ENCODE data around the gene CDH4.
"Not testable (repeated sequence)": the region's sequence is repeated elsewhere in the genome, so short reads cannot be mapped to it uniquely, and the experiment has no call there.

Gene CDH4

DNA sequence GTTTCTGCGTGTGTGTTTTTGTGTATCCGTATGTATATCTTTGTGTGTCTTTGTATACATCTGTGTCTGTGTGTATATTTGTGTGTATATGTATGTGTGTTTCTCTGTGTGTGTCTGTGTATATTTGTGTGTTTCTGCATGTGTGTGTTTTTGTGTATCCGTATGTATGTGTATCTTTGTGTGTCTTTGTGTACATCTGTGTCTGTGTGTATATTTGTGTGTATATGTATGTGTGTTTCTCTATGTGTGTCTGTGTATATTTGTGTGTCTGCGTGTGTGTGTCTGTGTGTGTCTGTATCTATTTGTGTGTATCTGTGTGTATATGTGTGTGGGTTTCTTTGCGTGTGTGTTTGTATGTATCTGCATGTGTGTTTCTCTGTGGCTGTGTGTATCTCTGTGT lies 192.6 kb downstream of the CDH4 start:
- DNase-seq = no peak

DNA sequence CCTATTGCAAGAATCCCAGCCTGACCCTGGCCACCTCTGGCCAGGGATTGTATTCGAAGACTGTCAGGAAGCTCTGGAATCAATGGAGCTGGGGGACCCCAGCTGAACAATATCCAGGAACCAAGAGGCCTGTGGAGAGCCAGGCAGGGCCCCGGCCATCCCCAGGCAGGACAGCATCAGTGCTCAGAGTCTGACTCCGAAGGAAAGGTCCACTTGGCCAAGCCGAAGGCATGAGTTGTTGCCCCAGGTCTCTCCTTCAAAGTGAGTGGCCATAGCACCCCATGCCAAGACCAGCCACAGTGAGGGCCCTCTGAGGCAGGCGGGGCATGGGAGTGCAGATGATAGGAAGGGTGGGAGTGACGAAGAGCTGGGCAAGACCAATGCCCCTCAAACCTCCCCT lies 193.1 kb downstream of the CDH4 start:
- no peak for DNase-seq

DNA sequence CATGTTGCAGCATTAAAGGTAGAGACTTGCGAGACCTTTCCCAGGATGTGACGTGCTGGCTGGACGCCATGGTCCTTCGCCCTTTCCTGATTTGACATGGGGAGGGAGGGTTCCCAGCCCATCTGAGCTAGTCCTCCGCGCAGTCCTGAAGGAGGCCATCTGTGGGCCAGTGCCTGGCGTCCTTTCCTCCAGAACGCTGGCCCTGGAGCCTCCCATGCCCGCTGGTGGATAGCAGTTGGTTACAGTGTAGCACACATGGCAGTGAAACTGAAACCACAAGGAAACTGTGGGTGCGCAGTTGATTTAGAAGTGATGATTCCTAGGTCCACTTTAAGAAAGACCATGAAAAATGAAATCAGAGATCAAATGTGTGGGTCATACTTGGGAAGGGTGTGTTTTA lies 193.7 kb downstream of the CDH4 start:
- DNase-seq = no peak

- DNase-seq = no peak
Measured at GRCh38 chr20:61447952-61448351, 195.9 kb downstream of the CDH4 start.

DNA sequence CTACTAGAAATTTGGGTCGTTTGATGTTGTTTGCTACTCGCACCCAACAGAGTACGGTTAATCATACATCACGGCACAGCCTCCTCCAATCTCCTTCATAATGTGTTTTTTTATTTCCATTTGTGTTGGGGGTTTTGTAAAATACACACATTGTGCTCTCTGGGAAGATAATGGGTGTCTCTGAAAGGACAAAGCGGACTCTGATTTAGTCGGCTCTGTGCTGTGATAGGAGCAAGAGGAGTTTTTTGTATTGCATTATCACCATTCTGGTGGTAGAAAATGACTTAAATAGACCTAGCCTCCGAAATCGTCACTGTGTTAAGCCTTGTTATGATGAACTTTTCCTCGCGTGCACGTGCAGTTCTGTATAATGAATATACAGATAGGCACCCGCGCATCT lies 196.3 kb downstream of the CDH4 start:
- DNase-seq = no peak

GRCh38 chr20:61449057-61449609 lies 197.1 kb downstream of the CDH4 start:
- DNase-seq = no peak

GRCh38 chr20:61449916-61450315 lies 197.9 kb downstream of the CDH4 start:
- DNase-seq = no peak

DNA sequence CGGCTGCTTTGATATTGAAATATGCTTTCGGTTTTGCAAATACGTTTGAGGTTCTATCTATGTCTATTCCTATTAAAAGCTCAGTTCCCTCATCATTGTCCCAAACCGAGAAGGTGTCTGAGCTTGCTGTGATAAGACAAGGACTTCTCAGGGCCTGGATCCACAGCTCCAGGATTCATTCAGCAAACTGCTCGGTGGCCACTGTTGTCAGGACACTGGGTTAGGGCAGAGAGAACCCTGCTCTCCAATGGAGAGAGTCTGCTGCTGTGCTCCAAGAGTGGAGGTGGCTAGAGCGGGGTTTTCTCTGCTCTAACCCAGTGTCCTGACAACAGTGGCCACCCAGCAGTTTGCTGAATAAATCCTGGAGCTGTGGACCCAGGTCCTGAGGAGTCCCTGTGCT lies 198.5 kb downstream of the CDH4 start:
- no peak for DNase-seq

DNA sequence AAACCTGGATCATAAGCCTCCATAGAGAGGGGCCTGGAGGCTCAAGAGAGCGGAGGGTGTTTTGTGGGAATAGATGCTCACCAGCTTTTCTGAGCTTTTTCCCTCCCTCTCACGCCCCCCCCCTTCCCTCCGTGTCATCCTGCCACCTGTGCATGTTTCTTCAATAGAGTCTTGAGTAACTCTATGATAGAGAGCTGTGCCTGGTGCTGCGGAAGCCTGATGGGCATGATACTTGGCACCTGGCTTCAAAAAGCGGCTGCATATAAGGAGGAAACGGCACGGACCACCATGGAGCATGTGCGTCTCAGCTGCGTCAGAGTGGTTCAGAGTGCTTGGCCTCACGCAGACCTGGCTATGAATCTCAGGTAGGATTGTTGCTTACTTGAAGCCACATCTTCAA lies 198.9 kb downstream of the CDH4 start:
- DNase-seq = no peak

- DNase-seq = no peak
Measured at GRCh38 chr20:61451953-61452352, 199.9 kb downstream of the CDH4 start.

- DNase-seq = no peak
Measured at GRCh38 chr20:61453219-61453618, 201.2 kb downstream of the CDH4 start.

- DNase-seq = not testable (repeated sequence)
Measured at GRCh38 chr20:61453623-61454022, 201.6 kb downstream of the CDH4 start.

DNA sequence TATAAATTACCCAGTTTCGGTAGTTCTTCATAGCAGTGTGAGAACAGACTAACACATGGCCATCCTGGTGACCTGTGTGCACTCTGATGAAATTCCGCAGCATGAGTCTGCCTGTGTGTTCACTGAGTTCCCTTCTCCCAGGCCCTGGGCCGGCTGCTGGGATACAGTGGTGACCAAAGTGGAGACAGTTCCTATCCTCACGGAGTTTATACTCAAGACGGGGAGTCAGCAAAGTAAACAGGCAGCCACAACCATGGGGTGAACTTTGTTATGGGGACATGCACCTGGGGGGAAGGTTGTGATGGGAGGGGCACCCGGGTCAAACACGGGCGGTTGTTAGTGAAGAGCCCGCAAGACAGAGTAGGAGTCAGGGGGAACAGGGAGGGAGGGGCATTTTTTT lies 202.0 kb downstream of the CDH4 start:
- no peak for DNase-seq

GRCh38 chr20:61455508-61456215 lies 203.6 kb downstream of the CDH4 start:
- no peak for DNase-seq

GRCh38 chr20:61457725-61458124 lies 205.7 kb downstream of the CDH4 start:
- DNase-seq = no peak

DNA sequence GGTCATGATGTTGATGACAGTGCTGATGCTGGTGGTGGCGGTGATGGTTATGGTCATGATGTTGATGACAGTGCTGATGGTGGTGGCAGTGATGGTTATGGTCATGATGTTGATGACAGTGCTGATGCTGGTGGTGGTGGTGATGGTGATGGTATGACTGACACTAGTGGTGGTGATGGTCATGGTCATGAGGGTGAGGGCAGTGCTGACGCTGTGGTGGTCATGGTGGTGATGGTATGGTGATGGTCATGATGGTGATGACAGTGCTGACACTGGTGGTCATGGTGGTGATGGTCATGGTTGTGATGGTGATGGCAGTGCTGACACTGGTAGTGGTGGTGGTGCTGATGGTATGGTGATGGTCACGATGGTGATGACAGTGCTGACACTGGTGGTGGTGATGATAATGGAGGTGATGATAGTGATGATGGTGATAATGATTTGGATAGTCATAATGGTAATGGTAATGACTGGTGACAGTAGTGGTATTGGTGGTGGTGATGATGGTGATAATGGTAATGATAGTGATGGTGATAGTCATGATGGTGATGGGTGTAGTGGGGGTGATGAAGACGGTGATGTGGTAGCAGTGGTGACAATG lies 206.2 kb downstream of the CDH4 start:
- DNase-seq = no peak

DNA sequence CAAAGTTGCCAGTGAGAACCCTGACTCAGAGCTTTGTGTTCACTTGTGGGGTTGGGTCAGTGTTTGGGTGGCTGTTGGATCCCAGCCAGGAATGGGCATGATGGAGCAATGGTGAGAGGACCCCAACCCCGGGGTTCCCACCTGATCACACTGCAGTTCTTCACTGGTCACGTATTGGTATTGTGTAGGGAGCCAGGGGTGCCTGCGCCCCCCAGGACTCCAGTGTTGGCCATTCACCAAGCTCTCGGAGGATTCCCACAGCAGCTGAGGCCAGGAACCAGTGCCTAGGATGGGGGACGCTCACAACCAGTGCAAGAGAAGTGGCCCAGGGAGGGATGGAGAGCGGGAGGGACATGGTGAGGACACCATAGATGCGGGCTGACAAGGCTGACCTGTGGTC lies 207.2 kb downstream of the CDH4 start:
- no peak for DNase-seq

GRCh38 chr20:61459705-61460104 lies 207.6 kb downstream of the CDH4 start:
- no peak for DNase-seq

GRCh38 chr20:61460261-61461052 lies 208.4 kb downstream of the CDH4 start:
- DNase-seq = no peak

GRCh38 chr20:61461461-61461860 lies 209.4 kb downstream of the CDH4 start:
- no peak for DNase-seq

DNA sequence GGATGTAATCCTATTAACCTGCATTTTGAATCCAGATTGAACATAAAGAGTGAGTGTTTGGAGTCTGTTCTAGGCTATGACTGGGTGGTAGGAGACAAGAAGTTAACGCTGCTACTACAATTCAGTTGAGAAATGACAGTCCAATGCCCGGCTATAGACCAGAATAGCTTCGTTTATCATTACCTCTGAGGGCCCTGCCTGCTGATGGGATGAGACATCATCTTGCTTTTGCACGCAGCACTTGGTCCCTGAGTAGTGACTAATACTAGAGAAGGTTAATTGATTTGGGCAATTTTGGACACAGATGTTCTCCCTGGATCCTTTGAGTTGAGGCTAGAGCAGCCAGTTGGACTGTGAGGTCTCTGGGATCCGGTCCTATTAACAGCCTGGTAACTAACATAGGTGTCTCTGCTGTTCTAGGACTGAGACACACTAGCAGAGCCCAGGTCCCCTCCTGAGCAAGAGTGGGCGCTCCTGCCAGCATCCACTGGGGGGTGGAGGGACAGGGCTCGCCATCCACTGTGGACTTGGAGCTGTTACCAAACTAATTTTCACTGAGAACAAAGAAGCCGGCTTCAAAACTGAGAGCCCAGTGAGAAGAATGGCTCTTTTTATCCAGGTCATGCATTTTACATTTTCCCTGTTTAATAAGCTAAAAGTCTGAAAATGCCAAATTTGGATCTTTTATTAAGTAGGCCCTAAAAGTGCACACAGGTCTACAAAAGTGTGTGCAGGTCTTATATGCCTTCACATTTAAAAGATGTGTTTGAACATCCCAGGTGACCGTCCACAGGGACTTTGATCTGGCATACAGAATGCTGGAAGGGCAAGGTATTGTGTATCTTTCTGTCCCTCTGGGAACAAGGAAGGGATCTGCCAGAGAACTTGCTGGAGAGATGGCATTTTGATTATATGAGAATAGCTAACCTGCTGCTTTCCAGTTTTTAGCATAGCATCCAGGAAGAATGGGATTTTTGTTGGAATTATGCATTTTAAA lies 212.5 kb downstream of the CDH4 start:
- DNase-seq = no peak

DNA sequence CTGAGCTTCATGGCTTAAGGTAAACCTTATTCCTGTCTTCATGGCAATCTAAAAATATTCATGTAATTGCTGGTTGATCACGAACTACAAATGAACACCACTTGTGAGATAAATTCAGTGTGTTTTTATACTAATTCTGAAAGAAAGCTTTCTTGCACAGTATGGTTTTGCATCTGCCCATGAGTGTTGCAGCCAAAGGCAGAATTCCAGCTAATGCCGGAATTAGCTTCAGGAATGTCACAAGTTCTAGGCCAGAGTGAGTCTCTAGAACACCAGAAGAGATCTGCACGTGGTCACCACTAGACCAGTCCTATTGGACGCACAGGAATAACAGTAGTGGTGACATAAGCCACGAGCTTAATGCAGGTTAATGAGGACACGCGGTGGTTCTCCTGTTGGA lies 223.7 kb downstream of the CDH4 start:
- DNase-seq = no peak

GRCh38 chr20:61476956-61477355 lies 224.9 kb downstream of the CDH4 start:
- no peak for DNase-seq

Data from activated CD8-positive, alpha-beta memory T cell treated with anti-CD3 and anti-CD28 coated beads for 24 hours (primary cell).